ENCODE results near the gene MCAM.

Gene MCAM

DNA sequence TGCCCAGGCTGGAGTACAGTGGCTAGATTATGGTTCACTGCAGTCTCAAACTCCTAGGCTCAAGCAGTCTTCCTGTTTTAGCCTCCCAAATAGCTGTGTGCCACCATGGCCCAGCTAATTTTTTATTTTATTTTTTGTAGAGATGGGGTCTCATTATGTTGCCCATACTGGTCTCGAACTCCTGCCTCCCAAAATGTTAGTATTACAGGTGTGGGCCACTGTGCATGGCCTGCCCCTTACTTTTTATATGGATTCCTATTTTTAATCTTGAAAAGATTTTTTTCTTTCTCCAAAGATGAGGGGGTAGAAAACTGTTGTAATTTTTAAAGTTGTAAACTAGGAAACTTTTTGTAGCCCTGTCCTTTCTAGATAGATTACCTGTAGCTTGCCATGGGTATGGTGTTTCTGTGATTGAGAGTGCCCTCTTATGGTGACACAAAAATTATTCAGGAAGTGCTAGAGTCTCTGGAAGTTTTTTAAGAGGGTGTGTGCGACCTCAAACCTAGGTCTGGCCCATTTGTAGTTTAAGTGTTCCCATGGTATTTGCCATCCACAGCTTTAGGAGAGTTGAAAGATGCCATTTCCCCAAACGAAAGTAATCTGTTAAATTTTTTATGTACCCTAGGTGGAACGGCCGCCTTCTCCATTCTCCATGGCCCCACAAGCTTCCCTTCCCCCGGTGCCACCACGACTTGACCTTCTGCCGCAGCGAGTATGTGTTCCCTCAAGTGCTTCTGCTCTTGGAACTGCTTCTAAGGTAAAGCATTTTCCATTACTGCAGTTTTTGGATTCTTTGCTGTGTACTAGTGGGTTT is 32.4 kb downstream of the MCAM start:
- H3K9me3 ChIP-seq (ENCODE audit: severe bottlenecking): no peaks in the 10 kb centered on the region
- peaks cover 7% of the 10 kb centered on the region for H3K36me3 ChIP-seq
- H3K4me3 ChIP-seq (ENCODE audit: low read depth, low read length): no peak overlapping the region
- DNase-seq: no peak
- no peak overlapping the region for H3K27ac ChIP-seq
- TF ChIP-seq CTCF (IDR thresholded peaks at IDR 0.05; ENCODE audit: low read depth, low read length): peak; percentile 43; the same call in 1 of the 2 replicates
- H3K27me3 ChIP-seq (ENCODE audit: insufficient read depth, low read depth, severe bottlenecking): no peaks in the 10 kb centered on the region

DNA sequence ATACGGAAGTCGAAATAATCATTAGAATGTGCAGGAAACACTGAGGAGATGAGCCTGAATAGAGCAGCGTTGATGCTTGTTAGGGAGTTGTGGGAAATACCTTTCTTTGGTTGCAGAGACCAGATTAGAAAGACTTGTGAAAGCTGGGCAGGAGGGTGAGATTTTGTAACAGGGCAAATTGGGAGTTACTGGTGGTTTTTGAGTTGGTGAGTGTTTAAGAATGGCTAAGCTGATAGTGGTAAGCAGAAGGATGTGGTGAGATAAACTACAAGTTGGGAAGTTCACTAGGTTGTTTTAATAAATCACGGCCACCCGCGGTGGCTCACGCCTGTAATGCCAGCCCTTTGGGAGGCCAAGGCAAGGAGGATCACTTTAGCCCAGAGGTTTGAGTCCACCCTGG is 34.4 kb downstream of the MCAM start:
- Histone ChIP-seq H3K9me3 (ENCODE audit: severe bottlenecking) (no peaks in the 10 kb centered on the region), H3K36me3 (peaks cover 16% of the 10 kb centered on the region)
- no peak for TF ChIP-seq CTCF (IDR thresholded peaks at IDR 0.05; ENCODE audit: low read depth, low read length)

GRCh38 chr11:119277660-119278059 is 39.3 kb downstream of the MCAM start:
- Histone ChIP-seq H3K4me3 (ENCODE audit: low read depth, low read length) (no peak overlapping the region), H3K27ac (no peak overlapping the region), H3K27me3 (ENCODE audit: insufficient read depth, low read depth, severe bottlenecking) (no peaks in the 10 kb centered on the region), H3K9me3 (ENCODE audit: severe bottlenecking) (no peaks in the 10 kb centered on the region), H3K36me3 (peaks cover 26% of the 10 kb centered on the region)
- no peak for TF ChIP-seq CTCF (IDR thresholded peaks at IDR 0.05; ENCODE audit: low read depth, low read length)
- no peak for DNase-seq

More for the DNA sequence above, 34.4 kb downstream of the MCAM start:
- H3K4me3 ChIP-seq (ENCODE audit: low read depth, low read length): no peak overlapping the region
- no peak overlapping the region for H3K27ac ChIP-seq
- H3K27me3 ChIP-seq (ENCODE audit: insufficient read depth, low read depth, severe bottlenecking): no peaks in the 10 kb centered on the region
- DNase-seq: no peak

DNA sequence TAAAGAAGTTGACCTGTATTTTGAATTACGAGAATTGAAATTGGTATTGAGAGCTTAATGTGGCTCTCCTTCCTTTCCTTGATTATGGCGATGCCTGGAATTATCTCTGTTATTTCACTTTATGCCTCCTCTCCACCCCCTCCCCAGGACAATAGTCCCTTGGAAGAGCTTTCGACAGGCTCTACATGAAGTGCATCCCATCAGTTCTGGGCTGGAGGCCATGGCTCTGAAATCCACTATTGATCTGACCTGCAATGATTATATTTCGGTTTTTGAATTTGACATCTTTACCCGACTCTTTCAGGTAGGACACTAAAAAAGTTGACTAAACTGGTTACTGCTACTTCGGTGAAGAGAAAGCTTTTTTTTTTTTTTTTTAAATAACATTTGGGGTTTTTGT is 43.2 kb downstream of the MCAM start:
- no peaks in the 10 kb centered on the region for H3K27me3 ChIP-seq (ENCODE audit: insufficient read depth, low read depth, severe bottlenecking)
- no peak overlapping the region for H3K4me3 ChIP-seq (ENCODE audit: low read depth, low read length)
- H3K9me3 ChIP-seq (ENCODE audit: severe bottlenecking): no peaks in the 10 kb centered on the region
- H3K27ac ChIP-seq: no peak overlapping the region
- DNase-seq: no peak
- H3K36me3 ChIP-seq: peaks cover 28% of the 10 kb centered on the region
- TF ChIP-seq CTCF (IDR thresholded peaks at IDR 0.05; ENCODE audit: low read depth, low read length): no peak

GRCh38 chr11:119267645-119268044 is 49.3 kb downstream of the MCAM start:
- Histone ChIP-seq H3K9me3 (ENCODE audit: severe bottlenecking) (no peaks in the 10 kb centered on the region), H3K27me3 (ENCODE audit: insufficient read depth, low read depth, severe bottlenecking) (no peaks in the 10 kb centered on the region), H3K36me3 (peaks cover 3% of the 10 kb centered on the region; the same call in 1 of the 2 replicates), H3K4me3 (ENCODE audit: low read depth, low read length) (no peak overlapping the region), H3K27ac (no peak overlapping the region)
- TF ChIP-seq CTCF (IDR thresholded peaks at IDR 0.05; ENCODE audit: low read depth, low read length): no peak
- no peak for DNase-seq

Measured in WERI-Rb-1 (cell line).